ENCODE data around the gene SNRNP35.
"Not testable (repeated sequence)": the region's sequence is repeated elsewhere in the genome, so short reads cannot be mapped to it uniquely, and the experiment has no call there.

The SNRNP35 gene

DNA sequence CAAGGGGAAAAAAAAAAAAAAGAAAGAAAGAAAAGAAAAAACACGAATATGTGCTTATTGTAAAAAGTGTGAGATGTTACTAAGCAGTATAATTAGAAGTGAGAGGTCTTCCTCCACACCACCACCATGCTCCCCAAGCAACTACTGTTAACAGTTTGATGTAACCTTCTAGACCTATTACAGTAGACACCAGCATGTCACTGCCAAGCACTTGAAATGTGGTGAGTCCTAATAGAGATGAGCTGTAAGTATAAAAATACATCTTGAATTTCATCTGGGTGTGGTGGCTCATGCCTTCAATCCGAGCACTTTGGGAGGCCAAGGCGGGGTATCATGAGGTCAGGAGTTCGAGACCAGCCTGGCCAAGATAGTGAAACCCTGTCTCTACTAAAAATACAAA is 8.1 kb upstream of the SNRNP35 start:
- DNase-seq: no peak

DNA sequence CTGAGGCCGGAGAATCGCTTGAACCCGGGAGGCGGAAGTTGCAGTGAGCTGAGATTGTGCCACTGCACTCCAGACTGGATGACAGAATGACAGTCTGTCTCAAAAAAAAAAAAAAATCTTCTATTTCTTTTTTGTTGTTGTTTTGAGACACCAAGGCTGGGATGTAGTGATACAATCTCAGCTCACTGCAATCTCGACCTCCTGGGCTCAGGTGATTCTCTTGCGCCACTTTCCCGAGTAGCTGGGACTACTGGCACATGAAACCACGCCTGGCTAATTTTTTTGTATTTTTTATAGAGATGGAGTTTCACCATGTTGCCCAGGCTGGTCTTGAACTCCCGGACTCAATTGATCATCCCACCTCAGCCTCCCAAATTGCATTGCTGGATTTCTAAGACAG is 7.3 kb upstream of the SNRNP35 start:
- DNase-seq: no peak

DNA sequence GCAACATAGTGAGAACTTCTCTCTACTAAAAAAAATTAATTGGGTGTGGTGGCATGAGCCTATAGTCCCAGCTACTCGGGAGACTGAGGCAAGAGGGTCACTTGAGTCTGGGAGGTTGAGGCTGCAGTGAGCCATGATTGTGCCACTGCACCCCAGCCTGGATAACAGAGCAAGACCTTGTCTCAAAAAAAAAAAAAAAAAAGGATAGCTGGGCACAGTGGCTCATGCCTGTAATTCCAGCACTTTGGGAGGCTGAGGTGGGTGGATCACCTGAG is 5.7 kb upstream of the SNRNP35 start:
- DNase-seq: not testable (repeated sequence)

DNA sequence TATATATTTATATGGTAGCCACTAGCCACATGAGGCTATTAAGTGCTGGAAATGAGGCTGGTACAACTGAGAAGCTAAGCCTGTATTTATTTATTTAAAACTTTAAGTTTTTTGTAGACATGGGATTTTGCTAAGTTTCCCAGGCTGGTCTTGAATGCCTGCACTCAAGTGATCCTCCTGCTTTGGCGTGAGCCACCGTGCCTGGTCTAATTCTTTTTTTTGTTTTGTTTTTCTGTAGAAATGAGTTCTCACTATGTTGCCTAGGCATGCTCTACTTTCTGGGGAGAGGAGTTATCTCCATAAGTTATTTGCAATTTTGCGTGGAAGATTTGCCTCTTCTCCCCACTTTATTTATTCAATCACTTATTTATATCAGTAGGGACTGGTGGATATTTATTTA is 4.8 kb upstream of the SNRNP35 start:
- DNase-seq: no peak

DNA sequence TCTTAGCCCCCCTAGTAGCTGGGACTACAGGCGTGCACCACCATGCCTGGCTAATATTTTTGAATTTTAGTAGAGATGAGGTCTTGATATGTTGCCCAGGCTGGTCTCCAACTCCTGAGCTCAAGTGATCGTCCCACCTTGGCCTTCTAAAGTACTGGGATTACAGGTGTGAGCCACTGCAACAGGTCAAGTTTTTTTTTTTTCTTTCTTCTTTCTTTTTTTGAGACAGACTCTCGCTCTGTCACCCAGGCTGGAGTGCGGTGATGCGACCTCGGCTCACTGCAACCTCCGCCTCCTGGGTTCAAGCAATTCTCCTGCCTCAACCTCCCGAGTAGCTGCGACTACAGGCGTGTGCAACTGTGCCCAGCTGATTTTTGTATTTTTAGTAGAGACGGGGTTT is 5.2 kb downstream of the SNRNP35 start:
- DNase-seq: not testable (repeated sequence)

DNA sequence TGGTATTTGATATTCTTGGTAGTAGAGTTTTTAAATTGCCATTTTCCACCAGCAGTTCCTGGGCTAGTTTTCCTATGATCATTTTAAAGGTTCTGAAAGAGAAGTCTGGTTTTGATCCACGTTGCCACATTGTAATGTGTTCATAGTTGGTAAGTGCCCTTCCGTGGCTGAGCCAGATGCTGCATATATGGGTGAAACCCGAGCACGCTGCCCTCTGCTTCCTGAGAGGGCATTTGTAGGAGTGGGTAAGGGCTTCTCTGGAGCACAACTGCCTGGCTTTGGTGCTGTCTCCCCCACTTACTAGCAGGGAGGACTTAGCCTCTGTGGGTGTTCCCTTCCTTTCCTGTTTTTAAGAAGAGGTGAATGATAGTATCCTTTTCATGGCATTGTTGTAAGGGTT is 7.1 kb downstream of the SNRNP35 start:
- no peak for DNase-seq

DNA sequence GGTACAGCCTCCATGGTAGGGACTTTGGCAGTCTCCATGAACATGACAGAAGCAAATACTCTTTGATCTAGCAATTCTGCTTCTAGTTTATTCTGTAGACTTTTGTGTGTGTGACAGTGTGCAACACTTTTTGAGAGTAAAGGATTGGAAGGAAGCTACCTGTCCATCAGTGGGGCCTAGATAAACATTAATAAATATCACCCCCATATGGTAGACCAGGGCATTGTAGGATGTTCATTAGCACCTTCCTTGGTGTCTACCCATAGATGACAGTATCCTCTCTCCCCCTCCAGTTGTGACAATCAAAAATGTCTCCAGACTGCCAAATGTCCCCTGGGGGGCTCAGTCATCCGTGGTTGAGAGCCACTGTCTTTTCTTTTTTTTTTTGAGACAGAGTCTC is 10.8 kb downstream of the SNRNP35 start:
- DNase-seq: no peak

DNA sequence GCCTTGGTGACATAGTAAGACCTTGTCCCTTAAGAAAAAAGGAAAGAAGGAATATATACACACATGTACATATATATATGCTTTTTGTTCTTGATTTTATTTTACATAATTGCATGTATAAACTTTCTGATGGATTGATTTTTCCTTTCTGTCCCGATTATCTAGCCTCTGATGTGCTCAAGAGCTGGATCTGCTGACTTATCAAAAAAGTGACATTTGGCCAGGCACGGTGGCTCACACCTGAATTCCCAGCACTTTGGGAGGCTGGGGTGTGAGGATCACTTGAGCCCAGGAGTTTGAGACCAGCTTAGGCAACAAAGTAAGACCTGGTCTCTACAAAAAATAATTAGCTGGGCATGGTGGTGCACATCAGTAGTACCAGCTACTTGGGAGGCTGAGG is 12.0 kb downstream of the SNRNP35 start:
- DNase-seq: no peak

DNA sequence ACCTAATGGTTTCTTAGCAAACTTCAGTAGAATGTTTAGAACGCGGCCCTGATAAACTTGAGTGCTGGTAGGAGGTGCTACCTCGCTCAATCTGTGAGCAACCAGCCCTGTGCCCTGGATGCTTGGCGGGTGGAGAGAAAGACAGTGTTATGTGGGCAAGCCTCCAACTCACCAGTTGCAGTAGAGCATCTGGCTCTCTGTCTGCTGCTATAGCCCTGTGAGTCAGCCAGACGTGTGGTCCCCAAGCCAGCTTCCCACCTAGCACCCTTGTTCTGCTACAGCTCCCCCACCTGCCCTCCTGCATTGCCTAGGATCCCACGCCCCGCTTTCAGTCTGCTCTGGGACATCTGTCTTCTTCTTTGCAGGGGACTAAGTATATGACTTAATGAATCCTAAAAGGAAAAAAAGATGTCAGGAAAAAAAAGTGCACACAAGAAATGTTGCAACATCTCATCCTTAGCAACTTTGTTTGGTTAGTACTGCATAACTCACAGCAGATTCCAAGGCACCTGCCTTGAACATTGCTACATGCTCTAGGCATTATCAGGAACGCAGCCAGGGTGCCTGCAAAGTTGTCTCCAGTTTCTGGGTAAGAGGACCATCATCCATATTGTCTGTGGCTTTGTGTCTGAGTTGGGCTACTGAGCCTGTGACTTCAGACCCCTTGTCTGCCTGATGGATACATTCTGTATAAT is 13.6 kb downstream of the SNRNP35 start:
- DNase-seq: no peak

DNA sequence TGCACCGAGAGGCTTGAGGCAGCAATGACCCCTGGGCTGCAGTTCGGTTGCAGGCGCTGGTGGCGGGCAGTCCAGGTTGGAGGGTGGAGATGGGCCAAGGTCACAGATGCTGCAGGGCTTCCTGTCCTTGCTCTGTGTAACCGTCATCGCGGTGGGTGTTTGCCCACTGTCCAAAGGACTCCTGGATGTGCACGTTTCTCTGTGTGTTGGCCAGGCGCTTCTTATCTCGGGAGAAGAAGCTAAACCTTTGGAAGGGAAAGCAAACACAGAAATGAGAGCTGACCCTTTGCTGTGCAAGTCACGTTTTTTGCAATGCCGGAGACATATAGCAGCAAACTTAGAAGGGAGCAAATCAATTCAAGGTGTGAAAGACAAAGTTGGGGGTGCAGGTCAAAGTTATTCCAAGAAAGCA is 14.5 kb downstream of the SNRNP35 start:
- no peak for DNase-seq

DNA sequence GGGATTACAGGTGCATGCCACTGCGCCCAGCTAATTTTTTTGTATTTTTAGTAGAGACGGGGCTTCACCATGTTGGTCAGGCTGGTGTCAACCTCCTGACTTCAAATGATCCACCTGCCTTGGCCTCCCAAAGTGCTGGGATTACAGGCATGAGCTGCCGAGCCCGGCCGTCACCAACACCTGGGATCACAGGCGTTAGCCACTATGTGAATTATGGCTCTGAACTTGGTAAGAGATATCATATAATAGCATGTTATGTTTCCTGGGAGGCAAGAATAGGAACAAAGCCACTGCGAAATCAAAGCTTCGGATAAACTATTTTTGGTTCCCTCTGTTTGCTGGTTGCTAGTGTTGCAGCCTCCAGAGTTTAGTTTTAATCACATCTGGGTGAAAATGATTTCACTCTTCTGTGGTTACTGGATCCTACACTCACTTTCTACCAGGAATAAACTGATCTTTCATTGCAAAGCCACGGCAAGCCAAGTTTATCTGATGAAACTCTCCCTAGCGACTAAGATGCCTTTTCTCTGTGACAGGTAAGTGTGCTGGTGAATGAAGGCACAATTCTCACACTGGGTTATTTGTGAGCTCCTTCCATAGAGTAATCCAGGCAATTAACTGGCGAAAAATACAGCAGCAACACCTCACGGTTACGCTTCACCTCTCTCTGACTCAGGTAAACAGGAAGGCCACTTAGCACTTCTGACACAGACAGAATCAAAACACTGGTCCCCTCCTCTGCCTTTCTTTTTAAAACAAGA is 16.7 kb downstream of the SNRNP35 start:
- DNase-seq: no peak

DNA sequence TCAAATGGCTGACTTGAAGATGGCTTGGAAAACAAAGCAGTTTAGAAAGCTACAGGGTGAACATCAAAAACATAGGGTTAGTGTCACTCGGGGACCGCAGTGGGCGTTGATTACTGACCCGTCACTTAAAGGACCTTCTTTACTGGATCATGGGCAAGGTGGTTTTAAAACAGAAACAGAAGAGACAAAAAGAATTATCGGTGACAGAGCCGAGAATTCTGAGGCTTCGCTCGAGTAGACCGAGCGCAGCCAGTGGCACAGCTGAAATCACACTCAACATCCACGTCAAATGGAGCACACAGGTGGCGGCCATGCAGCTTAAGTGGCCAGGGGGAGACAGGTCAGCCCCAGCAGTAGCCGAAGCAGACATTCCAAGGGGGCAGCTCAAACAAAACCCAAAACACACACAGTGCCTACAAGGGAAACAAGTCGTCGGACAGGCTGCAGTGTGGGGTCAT is 17.3 kb downstream of the SNRNP35 start:
- DNase-seq: no peak

DNA sequence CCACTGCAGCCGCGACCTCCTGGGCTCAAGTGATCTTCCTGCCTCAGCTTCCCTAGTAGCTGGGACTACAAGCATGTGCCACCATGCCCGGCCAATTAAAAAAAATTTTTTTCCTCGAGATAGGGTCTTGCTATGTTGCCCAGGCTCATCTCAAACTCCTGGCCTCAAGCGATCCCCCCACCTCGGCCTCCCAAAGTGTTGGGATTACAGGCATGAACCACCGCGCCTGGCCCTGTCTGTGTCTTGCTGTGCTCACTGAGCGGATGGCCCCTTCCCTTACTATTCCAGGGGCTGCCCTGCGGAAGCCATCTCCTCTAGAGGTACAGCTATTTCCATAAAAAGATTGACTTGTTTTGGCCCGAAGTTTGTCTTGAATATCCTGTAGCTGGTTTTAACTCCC is 20.1 kb downstream of the SNRNP35 start:
- DNase-seq: no peak

DNA sequence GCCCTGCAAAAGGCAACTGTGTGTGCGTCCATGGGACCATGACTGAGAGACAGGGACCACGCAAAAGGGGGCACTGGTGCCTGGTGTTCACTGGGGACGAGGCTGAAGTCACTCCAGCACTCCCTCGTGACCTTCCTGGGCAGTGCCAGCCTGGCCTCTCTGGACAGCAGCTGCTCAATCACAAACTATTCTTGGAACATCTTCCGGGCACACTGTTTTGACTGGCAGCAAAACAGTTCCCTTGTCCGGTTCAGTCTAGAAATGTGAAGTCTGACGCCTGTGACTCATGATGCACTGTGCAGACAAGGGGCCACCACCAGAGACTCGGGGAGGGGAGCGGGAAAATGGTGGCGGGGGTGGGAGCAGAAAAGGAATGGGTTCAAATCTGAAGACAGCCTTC is 20.8 kb downstream of the SNRNP35 start:
- no peak for DNase-seq

DNA sequence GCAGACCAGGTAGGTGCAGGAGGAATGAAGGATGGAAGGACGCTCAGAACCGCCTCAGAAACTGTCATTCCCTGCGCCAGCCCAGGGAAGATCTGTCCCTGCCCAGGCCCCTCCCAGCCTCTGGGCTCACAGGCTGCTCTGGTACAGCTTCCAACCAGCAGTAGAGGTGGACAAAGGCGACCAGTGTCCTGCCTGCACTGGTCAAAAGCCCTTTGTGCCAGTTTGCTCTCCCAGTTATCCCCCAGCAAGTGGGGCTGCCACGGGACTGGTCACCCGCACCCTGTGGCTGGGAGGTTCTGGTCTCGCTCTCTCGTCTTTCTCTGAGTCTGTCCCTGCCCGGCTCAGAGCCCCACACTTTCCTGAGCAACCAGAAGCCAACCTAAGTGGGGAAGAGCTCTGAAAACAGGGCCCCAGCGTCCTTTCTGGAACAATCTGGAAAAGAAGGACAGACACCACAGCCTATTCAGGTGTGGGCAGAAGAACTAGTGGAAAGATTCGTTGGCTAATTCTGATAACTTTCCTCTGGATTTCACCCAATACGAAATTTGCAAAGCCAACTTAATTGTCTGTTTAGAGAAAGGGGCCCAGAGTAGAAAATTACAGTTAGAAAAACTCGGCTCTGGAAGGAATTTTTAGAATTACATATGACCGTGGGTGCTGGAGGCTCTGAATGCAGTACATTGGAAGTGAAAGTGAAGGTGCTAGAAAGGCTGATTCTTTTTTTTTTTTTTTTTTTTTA is 21.7 kb downstream of the SNRNP35 start:
- no peak for DNase-seq

DNA sequence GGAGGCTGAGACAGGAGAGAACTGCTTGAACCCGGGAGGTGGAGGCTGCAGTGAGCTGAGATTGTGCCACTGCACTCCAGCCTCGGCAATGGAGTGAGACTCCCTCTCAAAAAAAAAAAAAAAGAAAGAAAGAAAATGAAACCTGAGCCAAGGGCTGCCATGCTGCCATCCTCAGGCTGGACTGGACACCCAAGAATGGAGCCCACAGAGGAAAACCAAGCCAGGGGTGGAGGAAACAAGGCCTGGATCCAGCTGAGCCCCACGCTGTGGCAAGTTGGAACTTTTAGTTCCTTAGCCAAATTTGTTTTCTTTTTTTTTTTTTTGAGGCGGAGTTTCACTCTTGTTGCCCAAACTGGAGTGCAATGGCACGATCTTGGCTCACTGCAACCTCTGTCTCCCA is 23.3 kb downstream of the SNRNP35 start:
- not testable (repeated sequence) for DNase-seq

DNA sequence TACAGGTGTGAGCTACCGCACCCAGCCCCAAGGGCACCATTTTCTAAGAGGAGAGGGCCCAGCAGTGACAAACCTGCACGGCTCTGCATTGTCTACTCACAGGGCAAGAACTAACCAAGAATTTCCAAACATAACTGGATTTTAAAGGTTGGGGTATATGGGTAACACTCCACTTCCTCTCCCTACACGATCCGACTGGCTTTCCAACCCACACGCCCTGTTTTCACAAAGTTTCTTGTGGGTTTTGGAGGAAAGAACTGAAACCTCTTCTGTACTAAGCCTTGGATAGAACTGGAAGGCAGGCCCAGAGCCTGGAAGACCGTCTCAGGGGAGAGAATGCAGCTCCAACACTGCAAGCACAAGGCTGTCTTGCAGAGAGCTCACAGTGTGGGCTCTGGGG is 24.9 kb downstream of the SNRNP35 start:
- DNase-seq: no peak

DNA sequence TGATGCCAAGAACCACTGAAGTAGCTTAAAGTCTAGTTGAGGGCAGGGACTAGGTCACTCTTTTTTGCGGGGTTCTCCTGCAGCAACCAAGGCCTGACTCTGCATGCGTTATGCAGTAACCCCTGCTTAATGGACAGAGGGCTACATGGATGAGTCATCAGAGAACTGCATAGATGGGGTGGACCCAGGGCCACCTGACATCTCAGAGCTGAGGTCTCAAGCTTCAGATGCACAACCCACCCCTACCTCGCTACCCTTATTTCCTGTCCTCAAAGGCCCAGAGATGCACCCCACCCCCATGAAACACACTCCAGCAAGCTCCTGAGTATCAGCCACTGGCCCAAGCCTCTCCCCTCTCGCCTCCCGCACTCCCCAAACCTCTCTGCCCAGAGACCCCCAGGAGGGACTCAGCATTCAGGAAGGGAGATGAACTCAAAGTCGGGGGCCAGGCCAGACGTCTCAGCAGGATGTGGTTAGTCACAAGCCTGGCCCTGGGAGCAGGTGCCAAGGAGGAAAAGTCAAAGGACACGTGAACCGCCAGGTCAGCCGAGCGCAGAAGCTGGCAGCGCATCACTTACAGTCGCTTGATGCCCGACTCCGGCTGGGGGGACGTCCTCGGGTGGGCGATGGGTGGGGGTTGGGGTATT is 25.8 kb downstream of the SNRNP35 start:
- no peak for DNase-seq

DNA sequence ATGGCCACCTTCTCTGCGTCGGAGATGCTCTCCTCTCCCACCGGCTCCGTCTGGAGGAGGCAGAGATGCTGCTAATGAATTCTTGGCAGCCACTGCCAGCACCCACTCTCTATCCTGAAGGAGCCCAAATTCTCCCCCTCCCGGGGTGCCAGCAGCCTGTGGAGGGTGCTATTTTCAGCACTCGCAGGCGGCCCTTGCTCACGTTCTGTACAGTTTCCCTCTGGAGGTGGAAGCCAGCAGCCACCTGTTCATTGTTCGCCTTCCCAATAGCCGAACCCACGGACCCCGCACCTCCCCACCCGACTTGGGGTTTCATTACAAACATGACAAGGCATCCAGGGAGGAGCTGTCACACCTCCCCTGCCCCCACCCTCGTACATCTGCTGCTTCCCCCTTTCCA is 27.8 kb downstream of the SNRNP35 start:
- DNase-seq: no peak

DNA sequence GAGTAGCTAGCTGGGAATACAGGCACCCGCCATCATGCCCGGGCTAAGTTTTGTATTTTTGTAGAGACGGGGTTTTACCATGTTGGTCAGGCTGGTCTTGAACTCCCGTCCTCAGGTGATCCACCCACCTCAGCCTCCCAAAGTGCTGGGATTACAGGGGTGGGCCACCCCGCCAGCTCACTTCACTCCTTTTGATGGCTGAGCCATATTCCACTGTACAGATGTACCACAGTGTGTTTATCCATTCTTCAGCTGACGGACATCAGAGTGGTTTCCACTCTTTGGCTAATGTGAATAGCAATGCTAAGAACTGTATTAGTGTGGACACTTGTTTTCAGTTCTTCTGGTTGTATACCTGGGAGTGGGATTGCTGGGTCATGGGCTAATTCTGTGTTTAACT is 29.5 kb downstream of the SNRNP35 start:
- DNase-seq: no peak

DNA sequence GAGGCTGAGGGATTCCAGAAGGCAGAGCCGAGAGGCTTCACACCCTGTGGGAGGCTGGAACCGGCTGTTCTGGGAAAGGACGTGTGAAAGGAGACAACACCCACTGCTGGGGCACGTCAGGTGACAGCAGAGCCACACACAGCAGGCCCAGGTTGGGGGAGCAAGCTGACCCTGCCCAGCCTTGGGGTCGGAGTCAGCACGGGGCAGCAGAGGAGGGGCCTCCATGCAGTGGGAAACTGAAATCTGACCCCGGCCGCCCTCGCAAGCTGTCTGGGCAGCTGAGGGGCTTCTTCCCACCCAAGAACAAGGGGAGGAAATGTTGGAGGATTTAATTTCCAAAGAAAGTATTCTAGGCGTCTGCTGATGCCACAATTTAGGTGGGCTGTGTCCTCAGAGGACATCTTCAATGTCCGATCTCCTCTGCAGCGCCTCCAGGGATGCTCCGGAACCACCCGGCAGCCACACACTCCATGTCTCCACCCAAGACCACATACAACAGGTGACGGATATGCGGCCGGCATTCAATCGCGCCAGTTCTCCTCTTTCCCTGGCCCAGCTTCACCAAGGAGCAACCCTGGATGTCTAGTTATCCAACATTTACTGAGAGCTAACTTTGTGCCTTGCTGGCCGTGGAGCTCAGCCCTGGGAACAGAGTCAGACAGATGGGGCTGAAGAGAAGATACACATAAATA is 30.7 kb downstream of the SNRNP35 start:
- DNase-seq: no peak

DNA sequence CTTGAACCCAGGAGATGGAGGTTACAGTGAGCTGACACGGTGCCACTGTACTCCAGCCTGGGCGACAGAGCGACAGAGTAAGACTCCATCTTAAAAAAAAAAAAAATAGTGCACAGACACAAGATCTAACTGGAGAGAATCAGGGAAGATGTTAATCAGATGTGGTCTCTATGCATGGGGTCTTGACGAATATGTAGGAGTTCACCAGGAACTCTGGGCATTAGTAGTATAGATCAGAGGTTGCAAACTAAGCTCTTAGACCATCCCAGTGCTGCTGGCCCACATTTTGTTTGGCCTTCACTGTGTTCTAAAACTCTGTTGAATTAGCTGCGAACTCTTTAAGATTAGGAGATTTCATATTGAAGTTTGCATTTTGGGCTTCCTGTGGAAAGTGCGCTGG is 31.6 kb downstream of the SNRNP35 start:
- no peak for DNase-seq

DNA sequence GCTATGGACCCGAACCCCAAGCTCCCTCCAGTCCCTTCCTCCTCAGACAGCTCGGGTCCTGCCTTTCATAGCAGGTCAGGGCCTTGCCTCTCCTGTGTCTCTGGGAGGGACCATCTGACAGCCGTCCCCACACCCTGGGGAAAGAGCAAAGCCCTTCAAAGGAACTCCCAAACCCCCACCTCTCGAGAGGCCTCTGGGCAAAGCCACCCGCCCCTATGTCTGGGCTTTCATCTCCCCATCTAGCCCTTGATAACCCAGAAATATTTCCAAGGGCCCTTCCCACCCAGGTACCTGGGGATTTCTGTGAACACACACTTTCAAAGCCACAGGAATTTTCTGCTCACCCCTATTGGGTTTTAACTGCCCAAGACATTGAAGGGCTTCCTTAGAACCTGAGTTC is 32.1 kb downstream of the SNRNP35 start:
- DNase-seq: no peak

Measured in stimulated activated CD4-positive, alpha-beta T cell treated with anti-CD3 and anti-CD28 coated beads, Interleukin-1b, Interleukin-23, amount 100 ng/mL, for 48 hours (primary cell).